Measurements from ENCODE around the gene POU2F3.

DNA sequence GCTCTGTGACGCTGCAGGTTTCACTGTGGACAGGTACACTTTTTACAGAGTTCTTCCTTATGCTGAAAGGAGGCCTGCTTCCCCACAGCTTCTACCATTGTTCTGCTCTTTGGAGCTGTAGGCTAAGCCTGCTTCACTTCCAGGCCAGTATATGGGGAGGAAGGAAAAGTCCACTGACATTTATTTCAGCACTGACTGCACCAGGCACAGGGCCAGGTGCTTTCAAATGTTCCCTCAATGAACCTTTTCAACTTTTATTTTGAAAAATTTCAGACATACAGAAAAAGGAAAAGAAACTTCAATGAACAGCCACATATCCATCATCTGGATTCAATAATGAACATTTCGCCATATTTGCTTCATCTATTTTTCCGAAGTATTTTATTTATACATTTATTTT lies 22.0 kb downstream of the POU2F3 start:
- TF ChIP-seq, protein P1, sequence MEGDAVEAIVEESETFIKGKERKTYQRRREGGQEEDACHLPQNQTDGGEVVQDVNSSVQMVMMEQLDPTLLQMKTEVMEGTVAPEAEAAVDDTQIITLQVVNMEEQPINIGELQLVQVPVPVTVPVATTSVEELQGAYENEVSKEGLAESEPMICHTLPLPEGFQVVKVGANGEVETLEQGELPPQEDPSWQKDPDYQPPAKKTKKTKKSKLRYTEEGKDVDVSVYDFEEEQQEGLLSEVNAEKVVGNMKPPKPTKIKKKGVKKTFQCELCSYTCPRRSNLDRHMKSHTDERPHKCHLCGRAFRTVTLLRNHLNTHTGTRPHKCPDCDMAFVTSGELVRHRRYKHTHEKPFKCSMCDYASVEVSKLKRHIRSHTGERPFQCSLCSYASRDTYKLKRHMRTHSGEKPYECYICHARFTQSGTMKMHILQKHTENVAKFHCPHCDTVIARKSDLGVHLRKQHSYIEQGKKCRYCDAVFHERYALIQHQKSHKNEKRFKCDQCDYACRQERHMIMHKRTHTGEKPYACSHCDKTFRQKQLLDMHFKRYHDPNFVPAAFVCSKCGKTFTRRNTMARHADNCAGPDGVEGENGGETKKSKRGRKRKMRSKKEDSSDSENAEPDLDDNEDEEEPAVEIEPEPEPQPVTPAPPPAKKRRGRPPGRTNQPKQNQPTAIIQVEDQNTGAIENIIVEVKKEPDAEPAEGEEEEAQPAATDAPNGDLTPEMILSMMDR (IDR thresholded peaks at IDR 0.05): no peak
- no peak for TF ChIP-seq POLR2A (IDR thresholded peaks at IDR 0.05)
- TF ChIP-seq EP300 (IDR thresholded peaks at IDR 0.05): no peak
